ENCODE measurements around the gene OR8A1.

DNA sequence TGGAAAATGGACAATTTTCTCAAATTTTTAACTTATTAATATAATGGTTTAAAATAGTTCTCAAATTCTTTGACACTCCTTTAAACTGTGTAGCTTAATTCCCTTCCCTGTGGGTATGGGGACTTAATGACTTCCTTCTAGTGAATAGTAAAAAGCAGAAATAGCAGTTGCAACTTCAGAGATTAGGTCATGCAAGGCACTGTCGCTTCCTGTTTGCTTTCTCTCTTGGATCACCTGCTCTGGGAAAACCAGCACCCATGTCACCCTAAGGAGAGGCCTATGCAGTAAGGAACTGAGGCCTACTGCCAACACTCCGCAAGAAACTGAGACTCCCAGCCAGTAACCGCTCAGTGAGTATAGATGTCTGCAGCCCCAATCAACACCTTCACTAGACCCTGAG, 35.9 kb downstream of the OR8A1 start:
- TF ChIP-seq, protein P1, sequence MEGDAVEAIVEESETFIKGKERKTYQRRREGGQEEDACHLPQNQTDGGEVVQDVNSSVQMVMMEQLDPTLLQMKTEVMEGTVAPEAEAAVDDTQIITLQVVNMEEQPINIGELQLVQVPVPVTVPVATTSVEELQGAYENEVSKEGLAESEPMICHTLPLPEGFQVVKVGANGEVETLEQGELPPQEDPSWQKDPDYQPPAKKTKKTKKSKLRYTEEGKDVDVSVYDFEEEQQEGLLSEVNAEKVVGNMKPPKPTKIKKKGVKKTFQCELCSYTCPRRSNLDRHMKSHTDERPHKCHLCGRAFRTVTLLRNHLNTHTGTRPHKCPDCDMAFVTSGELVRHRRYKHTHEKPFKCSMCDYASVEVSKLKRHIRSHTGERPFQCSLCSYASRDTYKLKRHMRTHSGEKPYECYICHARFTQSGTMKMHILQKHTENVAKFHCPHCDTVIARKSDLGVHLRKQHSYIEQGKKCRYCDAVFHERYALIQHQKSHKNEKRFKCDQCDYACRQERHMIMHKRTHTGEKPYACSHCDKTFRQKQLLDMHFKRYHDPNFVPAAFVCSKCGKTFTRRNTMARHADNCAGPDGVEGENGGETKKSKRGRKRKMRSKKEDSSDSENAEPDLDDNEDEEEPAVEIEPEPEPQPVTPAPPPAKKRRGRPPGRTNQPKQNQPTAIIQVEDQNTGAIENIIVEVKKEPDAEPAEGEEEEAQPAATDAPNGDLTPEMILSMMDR (IDR thresholded peaks at IDR 0.05; ENCODE audit: poor library complexity) = no peak
- no peak for TF ChIP-seq EZH2 (IDR thresholded peaks at IDR 0.05; ENCODE audit: borderline replicate concordance)

Data from hepatocyte (in vitro differentiated cells).